HG03432 (cell line): ENCODE results near the gene RNU1-4.
A peak's percentile ranks its signal among the peaks of the same experiment; 100 is the strongest.
"Not testable (repeated sequence)": the region's sequence is repeated elsewhere in the genome, so short reads cannot be mapped to it uniquely, and the experiment has no call there.

Experiments used
- ATAC-seq: cut with Tn5 transposase; IDR thresholded peaks from one replicate; pipeline ENCODE4 v1.9.1; 2021; ENCODE audit warnings: mild to moderate bottlenecking, moderate library complexity; ENCODE audit not compliant: unreplicated experiment

RNU1-4 gene

DNA sequence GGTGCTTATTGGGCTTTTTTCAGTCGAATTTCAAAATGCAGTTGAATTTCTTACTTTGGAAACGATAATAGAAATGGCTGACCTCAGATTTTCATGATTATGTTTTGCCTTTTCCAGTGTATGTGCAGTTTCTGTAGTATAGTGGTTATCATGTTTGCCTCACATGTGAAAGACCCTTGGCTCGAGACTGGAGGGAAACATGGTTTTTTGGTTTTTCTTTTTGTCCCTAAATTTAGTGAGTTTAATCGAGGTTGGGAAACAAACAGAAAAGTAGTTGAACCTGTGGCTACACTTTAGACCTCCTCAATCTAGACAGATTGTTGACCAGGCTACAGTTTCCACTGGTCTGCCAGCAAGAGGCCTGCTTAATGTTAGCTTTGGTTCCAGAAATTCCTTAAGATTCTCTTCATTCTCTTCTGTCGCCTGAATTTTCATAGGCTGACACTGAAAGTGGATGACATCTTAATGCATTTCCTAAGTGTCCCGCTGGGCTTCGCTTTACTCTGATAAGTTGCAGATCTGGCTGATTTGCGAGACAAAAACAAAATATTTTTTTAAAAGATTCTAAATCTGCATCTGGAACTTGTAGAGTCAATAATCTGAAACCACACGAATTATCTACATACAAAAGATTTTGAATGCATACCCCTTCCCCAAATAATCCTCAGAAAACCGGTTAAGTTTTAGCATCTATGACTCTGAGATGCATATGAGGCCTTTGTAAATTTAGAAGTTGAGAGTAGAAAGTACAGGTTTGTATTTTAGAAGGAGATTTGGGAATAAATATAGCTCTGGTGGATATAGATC is 14.7 kb upstream of the RNU1-4 start:
- not testable (repeated sequence) for ATAC-seq

DNA sequence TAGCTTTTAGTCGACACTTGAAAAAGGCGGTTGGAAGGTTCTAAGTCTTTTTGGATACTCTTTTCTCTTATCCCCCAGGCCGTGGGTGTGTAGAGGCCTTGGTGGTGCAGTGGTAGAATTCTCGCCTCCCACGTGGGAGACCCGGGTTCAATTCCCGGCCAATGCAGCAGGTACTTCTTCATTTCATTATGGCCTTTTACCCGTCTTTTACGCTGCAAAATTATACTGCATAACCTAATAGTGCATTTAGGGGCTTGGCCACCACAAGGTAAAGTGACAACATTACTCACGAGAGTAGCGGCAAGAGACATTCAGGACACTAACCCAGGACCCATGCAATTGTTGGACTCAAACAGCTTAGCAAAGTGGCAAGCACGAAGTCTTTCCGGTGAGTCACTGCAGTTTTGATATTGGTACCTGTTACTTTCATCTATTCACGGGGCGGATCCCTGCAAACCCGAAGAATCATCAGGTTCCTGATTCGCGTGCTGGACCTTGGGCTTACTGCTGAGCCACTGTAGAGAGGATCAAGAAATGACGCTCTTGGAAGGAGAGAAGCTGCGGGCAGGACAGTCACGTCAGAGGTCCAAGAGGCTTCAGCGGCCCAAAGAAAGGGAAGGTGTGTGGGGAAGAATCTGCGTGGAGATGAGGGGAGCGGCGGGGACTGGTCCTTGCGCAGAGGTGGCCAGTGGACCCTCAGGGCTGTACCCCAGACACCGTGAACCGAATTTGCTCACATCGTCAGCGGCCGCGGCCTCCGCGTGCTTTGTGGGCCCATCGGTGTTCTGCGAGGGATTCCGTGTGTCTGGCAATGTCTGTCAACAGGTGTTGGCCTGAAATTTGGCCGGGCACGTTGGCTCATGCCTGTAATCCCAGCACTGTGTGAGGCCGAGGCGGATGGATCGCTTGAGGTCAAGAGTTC is 12.9 kb upstream of the RNU1-4 start:
- ATAC-seq, result peak; percentile 40

DNA sequence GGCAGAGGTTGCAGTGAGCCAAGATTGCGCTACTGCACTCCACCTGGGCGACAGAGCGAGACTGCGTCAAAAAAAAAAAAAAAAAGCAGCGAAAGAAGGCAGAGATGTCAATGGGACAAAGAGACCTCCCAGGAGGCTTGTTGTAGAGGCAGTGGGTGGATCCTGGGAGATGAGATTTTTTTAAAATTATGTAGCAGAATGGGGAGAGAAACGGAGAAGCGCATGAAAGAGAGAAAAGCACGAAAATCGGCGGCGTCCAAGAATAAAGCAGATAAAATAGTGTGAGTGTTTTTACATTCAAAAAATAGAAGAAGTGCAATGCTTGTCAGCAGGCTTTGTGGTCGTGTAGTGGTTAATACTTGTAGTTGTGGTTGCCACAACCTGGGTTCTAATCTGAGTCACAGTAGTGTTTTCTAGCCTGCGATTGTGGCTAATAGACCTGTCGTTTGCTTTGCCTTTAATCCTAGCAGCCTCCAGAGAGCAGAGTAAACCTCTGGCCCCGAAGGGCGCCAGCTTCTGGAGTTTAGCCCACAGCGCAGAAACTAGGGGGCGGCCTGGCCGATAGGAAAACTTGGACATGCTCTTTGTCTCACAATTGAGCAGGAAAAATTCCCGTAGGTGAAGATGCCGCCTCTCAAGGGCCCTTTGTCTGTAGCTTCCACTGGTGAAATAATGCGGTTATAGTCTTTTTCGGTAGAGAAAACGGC is 11.9 kb upstream of the RNU1-4 start:
- ATAC-seq, result peak; percentile 73

DNA sequence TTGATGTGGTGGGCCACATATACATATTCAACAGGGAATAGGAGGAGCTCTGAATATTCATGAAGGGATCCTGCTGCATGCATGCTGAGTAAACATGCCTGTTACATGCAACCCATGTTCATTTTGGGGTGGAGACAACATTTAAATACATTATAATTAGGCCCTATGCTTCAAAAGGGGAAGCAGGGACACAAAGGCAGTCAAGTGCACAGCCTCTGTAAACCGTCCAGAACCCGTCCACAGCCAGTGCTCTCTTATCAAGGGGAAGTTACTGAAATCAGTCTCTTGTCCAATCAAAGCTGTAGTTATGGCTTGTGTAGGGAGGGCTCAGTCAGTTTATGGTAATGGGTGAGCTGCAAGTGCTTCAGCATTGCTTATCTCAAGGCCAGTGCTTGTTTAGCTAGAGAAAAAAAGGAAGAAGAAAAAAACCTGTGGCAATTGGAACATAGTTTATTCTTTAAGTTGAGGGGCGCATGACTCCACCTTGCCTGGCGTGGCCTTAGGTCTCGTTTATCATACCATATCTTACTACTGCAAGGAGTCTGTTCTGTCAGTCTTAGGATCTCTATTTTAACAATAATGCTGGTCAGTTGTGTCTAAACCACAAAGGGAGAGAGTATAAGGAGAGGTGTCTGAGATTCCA is 7.9 kb upstream of the RNU1-4 start:
- ATAC-seq, result not testable (repeated sequence)

DNA sequence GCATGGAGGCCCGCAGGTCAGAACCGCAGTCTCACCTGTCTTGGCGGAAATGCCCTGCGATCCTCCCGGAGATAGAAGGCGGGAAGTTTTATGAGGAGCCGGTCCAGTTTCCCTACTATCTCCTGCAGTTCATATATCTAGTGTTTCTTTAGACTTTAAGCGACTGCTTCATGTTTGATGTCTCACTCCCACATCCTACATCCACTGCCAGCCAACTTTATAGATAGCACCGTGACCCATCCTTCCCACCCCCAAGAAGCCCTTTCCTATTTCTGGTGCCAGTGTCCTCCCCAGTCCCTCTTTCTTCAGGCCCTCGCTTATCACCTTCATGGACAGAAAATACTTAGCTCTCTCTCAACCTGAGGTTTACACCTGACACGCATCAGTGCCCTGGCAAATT is 914 bp downstream of the RNU1-4 start:
- not testable (repeated sequence) for ATAC-seq

DNA sequence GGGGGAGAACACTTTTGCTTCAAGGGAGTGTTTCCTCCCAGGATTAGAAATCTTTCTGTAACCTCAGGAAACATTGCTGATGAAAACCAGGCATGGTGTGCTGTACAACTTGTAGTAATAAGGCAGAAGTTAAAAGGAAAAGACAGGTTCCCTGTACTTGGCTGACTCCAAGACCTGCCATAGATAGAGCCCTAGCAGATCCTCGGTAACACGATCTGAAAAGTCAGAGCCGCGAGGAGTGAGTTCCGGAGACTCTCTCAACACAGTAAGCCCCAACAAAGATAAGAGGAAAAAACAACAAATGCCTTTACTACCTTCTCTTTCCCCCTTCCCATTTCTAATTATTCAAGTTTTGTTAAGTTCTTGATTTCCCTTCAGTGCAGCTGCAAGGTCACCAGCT is 7.3 kb downstream of the RNU1-4 start:
- not testable (repeated sequence) for ATAC-seq

DNA sequence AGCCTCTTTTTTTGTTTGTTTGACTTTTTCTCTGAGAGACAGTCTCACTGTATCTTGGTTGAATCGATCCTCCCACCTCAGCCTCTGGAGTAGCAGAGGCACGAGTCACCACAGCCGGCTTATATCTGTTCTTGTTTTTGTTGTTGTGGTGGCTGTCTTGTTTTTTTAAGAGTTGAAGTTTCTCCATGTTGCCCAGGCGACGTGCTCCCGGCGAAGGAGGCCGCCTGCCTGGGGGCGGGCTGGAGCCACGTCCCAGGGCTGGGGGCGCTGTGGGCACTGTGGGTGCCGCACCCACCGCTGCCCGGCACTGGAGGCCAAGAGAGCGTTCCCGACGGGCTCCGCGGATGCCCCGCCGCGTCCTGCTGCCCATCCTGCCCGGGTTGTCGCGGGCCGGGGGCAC is 8.4 kb downstream of the RNU1-4 start:
- ATAC-seq, result not testable (repeated sequence)

DNA sequence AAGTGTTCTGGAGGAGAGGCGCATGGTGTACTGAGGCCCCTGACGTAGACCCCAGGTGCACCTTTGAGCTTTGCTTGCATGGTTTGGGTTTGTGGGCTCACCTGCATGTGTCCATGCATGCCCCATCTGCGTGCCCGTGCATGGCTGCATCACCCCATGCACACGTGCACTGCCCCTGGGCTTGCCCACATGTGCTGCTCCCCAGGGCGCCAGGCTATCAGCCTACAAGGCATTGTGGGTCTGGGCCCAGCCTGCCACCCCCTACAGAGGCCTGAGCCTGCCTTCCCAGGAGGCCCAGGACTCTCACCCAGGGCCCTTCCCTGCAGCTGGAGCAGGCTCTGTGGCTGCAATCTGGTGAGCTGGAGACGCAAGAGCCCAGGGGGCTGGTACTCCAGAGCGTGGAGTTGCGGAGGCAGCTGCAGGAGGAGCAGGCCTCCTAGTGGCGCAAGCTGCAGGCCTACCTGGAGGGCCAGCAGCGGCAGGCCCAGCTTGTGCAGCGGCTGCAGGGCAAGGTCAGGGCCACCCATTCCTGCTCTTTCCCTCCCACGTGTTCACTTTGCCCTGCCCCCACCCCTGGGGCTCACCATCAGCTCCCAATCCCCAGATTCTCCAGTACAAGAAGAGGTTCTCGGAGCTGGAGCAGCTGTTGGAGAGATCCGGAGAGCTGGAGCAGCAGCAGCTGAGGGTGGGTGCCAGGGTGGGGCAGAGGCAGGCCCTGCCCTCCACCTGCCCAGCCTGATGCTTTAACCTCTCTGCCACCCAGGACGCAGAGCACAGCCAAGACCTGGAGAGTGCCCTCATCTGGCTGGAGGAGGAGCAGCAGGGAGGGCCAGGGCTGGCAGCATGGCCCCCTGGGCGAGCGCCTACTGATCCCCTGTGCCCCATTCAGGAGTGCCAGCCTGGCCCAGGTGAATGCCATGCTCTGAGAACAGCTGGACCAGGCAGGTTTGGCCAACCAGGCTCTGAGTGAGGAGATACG is 9.9 kb downstream of the RNU1-4 start:
- ATAC-seq, result peak; percentile 56

DNA sequence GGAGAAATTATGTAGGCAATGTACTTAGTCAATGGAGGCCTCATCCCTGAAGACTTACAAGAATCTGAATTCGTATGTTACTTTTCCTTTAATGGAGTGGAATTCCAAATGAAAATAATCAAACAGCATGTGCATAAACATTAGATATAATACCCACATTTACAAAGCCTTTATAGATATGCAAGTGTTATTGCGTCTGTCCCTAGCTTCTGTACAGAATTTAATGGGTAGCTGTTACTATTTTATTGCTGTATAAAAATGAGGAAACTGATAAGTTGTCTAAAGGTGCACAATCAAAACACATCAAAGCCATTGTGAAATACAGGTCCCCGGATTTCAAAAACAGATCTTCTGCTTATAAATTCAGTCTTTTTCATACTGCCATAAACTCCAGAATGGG is 12.5 kb downstream of the RNU1-4 start:
- ATAC-seq, result not testable (repeated sequence)

DNA sequence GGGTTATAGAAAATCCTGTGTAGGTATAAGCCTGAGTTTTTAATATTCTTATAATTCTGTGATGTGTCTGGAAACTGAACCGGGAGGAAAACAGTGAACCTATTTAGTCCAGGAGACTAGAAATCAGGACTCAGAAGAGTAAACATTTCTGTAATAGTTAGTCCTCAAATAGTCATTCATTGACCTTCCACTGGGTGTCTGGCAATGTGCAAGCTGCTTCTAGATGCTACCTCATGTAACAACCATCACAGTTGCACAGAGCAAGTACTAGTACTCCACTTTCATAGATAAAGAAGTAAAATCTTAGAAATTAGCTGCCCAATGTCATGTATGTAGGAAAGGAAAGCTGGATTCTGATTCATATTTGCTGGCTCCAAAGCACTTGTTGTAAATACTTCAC is 15.1 kb downstream of the RNU1-4 start:
- not testable (repeated sequence) for ATAC-seq

DNA sequence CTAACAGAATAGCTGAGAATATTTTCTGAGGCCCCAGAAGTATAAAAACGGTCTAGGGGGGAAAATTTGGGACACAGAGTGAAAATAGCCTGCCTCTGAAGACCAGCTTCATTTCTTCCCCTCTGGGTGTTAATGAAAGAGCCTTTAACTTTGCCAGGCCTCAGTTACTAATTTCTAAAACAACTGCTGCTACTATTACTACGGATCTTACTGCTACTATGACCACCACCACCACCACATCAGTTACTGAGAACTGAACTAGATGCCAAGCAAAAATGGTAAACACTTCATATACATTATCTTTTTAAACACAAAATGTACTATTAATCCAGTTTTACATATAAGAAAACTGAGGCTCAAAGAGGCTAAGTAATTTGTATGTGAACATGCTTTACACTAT is 15.6 kb downstream of the RNU1-4 start:
- ATAC-seq, result not testable (repeated sequence)

DNA sequence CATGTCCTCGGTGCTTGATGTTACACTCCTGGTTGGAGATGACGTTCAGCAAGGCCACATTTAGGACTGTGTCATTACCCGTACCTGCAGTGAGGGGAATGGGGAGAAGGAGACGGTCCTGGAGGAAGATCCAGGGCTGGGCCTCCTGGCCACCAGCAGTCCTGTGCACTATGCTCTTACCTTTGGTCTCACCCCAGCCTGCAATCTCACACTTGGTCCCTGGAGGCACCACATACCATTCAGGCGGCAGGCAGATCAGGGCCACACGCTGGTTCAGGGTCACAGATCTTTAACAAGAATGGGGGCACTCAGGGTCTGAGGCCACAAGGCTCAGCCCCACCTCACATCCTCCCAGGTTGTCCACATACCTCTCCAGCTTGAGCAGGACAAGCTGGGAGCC is 17.3 kb downstream of the RNU1-4 start:
- ATAC-seq, result not testable (repeated sequence)

DNA sequence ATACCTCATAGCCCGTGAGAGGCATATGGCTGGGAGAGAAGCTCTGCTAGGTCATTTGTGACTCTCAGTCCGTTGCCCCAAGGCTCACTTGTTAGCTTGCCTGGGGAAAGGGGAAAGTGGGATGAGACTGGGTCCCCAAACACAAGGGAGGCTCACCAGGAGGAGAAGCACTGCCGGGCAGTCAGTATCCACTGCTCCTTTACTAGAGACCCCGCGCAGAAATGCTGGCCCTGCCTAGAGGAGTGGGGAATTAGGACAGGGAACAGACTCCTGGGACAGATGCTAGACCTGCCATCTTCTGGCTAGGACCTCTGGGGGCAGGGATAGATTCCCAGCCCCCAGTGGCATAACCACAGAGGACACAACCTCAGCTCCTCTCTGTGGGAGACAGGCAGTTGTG is 17.7 kb downstream of the RNU1-4 start:
- not testable (repeated sequence) for ATAC-seq

DNA sequence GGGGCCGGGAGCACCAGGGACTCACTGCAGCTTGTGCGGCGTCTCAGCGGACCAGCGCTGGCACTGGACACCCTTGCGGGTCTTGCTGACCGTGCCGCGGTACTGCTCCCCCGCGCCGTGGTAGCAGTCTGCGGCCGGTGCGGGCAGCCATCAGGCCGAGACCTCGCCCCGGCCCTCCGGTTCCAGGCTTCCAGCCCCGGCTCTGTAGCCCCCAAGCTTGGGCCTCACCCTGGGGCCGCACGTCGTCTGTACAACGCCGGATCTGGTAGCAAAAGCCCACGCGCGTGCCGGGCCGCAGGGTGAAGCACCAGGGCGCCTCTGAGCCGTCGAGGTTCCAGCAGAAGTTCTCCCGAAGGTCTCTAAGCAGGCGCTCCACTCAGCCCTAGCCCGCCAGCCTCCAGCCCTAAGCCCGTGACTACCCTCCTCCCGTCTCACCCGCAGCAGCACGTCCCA is 18.8 kb downstream of the RNU1-4 start:
- ATAC-seq, result not testable (repeated sequence)

DNA sequence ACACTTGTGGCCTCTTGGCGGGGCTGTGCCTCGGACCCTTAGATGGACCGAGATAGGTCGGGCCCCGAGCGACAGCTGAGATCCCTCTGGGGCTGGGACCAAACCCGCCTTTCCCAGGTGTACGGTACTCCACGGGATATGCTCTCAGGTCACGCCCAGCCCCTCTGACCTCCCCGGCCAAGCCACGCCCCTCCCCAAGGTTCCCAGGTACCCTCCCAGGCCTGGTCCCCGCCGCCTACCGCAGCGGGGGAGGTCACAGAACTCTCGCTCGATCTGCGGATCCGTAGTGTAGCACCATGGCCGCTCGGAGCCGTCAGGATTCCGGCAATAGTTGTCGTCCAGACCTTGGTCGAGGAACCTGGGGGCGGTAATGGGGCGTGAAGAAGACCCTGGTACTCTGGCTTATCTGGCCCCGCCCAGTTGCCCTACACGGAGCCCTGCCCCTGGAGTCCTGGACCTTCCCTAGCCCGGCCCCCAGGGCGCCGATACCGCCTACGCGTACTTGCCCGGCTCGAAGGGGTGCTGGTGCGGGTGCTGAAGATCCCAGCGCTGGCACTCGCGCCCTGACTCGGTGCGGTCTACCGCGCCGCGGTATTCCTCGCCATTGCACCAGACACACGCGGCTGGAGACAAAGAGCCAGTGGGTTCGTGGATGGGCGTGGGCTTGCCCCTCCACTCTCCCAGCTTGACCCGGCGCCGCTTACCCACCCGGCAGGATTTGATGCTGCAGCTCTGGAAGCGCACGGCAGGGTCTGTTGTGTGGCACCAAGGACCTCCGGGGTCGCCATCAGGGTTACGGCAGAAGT is 19.5 kb downstream of the RNU1-4 start:
- not testable (repeated sequence) for ATAC-seq

DNA sequence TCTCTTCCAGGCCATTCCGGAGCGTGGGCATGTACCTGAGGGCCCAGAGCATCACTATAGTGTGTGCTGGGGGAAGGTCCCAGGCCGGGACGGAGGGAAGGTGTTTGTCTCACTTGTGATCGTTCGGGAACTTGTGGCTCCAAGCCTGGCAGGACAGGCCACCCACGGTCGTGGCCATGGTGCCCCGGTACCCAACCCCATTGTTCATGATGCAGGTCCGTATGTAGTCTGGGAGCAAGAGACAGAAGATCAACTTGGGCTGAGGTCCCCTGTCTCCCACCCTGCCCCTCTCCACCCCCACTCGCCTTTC is 20.1 kb downstream of the RNU1-4 start:
- ATAC-seq, result not testable (repeated sequence)

DNA sequence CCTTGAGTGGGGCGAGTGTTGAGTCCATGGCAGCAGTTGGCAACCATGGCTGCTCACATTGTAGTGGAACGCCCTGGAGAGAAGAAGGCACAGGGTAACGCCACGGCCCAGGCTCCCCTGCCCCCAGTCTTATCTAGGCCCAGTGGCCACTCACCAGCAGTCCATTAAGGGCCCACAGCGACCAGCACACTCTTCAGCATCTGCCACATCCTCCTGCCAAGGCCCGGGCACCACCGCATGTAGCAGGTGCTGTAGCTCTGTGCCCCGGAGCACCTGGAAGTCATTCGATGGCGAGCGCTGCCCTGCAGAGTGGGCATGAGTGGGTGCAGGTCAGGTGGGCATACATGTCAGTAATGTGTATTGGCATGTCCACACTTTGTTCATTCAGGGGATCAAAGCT is 20.5 kb downstream of the RNU1-4 start:
- ATAC-seq, result not testable (repeated sequence)

DNA sequence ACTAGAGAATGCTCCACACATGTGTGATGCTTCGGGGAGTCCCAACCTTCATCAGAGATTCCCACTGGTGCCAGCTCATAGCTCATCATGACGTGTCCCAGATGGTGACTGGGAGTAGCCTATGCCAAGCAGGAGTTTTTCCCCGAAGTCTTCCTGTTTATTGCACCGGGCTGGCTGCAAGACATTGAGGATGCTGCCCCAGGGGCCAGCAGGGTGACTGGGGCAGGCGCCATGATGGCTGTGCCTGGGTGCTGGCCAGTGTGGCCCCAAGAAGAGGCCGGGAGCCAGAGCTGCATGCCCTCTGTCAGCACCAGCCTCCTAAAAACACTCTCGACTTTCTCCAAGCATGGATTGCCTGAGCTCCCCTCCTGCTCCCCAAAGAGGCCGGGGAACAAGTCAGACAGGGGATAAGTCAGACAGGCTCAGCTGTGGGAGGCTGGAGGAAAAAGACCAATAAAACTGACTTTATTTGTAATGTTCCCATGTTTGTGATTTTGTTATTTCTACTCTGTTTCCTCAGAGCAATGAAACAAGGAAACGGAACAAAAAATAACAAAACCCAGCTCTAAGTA is 24.0 kb downstream of the RNU1-4 start:
- not testable (repeated sequence) for ATAC-seq
